Mucosa of descending colon (tissue), 3 donors: ENCODE results near the gene APBB2. TPM values are rescaled to one million over a fixed set of nuclear protein-coding genes. Genes with fewer than 3 reads are reported as not detected.
A peak's percentile ranks its signal among the peaks of the same experiment; 100 is the strongest.
"Not testable (repeated sequence)": the region's sequence is repeated elsewhere in the genome, so short reads cannot be mapped to it uniquely, and the experiment has no call there.

Experiments
- ATAC-seq: fragments of 200-7000 bp; cut with Tn5 transposase; one replicate; pipeline ENCODE4 v1.9.1; 2020; ENCODE audit warnings: mild to moderate bottlenecking, moderate library complexity
- DNase-seq, 3 donors: peaks; one replicate each; pipeline ENCODE4 v3.0.0-alpha.2; 2020
- H3K36me3 ChIP-seq: fragments of 200-600 bp; one replicate; pipeline ENCODE4 v1.8.0; 2021; ENCODE audit warnings: low read depth, mild to moderate bottlenecking
- H3K4me1 ChIP-seq: fragments of 200-600 bp; one replicate; pipeline ENCODE4 v1.8.0; 2021; ENCODE audit warnings: low read depth, mild to moderate bottlenecking
- H3K4me3 ChIP-seq: fragments of 200-600 bp; one replicate; pipeline ENCODE4 v1.8.0; 2021; ENCODE audit warnings: mild to moderate bottlenecking
- H3K9me3 ChIP-seq: fragments of 200-600 bp; one replicate; pipeline ENCODE4 v1.8.0; 2021; ENCODE audit warnings: mild to moderate bottlenecking
- CTCF ChIP-seq: fragments of 200-600 bp; IDR thresholded peaks from one replicate; pipeline ENCODE4 v1.8.0; 2022; ENCODE audit warnings: antibody characterized with exemption, mild to moderate bottlenecking
- intact Hi-C, 2 donors: fragments of 100-400 bp; cut with DNase I in 1 of 2; cut with micrococcal nuclease in 1 of 2; formaldehyde crosslinking; loops; one replicate each; pipeline versions ENCODE4 v1.11.0 to v1.11.1; 2022; cut with DNase I, micrococcal nuclease
- total RNA-seq, 3 donors: library from RNA; stranded (reverse); fragmentation: NEBNext Ultra II Directional in 2 of 3; extraction: Animal tissue kit (Norgen Biotek cat#: 25700) in 2 of 3; gene quantifications; one replicate each; pipeline versions ENCODE4 v1.2.1 to v1.2.4, GENCODE V29; 2021 to 2023
- donor health status: DM: no; HTN: no; CAD: no; lungs with moderate emphysema.
- donor health status: DM: no; HTN: no; CAD: no.
- donor health status: DM: no; HTN: yes; CAD: no.

The APBB2 gene
- total RNA-seq, 3 donors from 2014 or later = 26.3 to 68.3 (median 29.6) TPM

- no peak for TF ChIP-seq CTCF
- no peaks in the 10 kb centered on the region for H3K36me3 ChIP-seq
- DNase-seq (no peak), ATAC-seq (no peak)
- H3K9me3 ChIP-seq = no peaks in the 10 kb centered on the region
- intact Hi-C loops = no loop called here
- no peak overlapping the region for H3K4me3 ChIP-seq
- H3K4me1 ChIP-seq = no peaks in the 10 kb centered on the region
Measured at GRCh38 chr4:40909363-40909876, 304.9 kb downstream of the APBB2 start.

- Histone ChIP-seq H3K4me1 (no peaks in the 10 kb centered on the region), H3K9me3 (no peaks in the 10 kb centered on the region), H3K4me3 (no peak overlapping the region), H3K36me3 (no peaks in the 10 kb centered on the region)
- peak; percentile 96 for ATAC-seq
- peak; percentile 56 to 75 (median 71) for DNase-seq
- intact Hi-C loops = no loop called here
- TF ChIP-seq CTCF = peak; percentile 72
Measured at GRCh38 chr4:40908702-40909362, 305.5 kb downstream of the APBB2 start.

- H3K36me3 ChIP-seq = no peaks in the 10 kb centered on the region
- intact Hi-C loops = no loop called here
- no peaks in the 10 kb centered on the region for H3K4me1 ChIP-seq
- ATAC-seq (peak; percentile 89), DNase-seq (peak; percentile 55 to 66 (median 65))
- no peak for TF ChIP-seq CTCF
- no peaks in the 10 kb centered on the region for H3K9me3 ChIP-seq
- H3K4me3 ChIP-seq = no peak overlapping the region
Measured at GRCh38 chr4:40908297-40908696, 306.0 kb downstream of the APBB2 start.

- TF ChIP-seq CTCF = no peak
- Histone ChIP-seq H3K36me3 (no peaks in the 10 kb centered on the region), H3K9me3 (no peaks in the 10 kb centered on the region), H3K4me1 (no peaks in the 10 kb centered on the region), H3K4me3 (no peak overlapping the region)
- DNase-seq = no peak
- intact Hi-C loops = no loop called here
- ATAC-seq = no peak
Measured at GRCh38 chr4:40905414-40905813, 308.9 kb downstream of the APBB2 start.

- H3K4me1 ChIP-seq, intact Hi-C loops, DNase-seq, H3K9me3 ChIP-seq, H3K4me3 ChIP-seq, H3K36me3 ChIP-seq, ATAC-seq: not testable (repeated sequence)
Measured at GRCh38 chr4:40900531-40900930, 313.8 kb downstream of the APBB2 start.

- DNase-seq (peak; percentile 61 to 78 (median 68)), ATAC-seq (peak; percentile 92)
- Histone ChIP-seq H3K36me3 (no peaks in the 10 kb centered on the region), H3K4me1 (no peaks in the 10 kb centered on the region), H3K4me3 (no peak overlapping the region), H3K9me3 (no peaks in the 10 kb centered on the region)
- intact Hi-C loops = loop anchor here in 1 of 2 donors (10.0 kb wide), 1 partner anchor 163 kb away; no protein-coding TSS in a partner anchor
- TF ChIP-seq CTCF = peak; percentile 59
Measured at GRCh38 chr4:40897557-40898203, 316.7 kb downstream of the APBB2 start.
